GM12878 (cell line): ENCODE results near the gene BMERB1. TPM values are rescaled to one million over a fixed set of nuclear protein-coding genes. Genes with fewer than 3 reads are reported as not detected.

ENCODE experiments used
- ATAC-seq: fragments of 200-7000 bp; cut with Tn5 transposase; 3 replicates; pipeline ENCODE4 v1.9.1; 2020; ENCODE audit warnings: mild to moderate bottlenecking, moderate library complexity
- BruUV-seq: library from RNA; stranded (reverse); fragments of 400-500 nt; replicated peaks from 2 replicates; lab custom pipeline; 2021; lab: Mats Ljungman, UMichigan
- CTCF ChIA-PET: fragments of 300-600 bp; sonication (Branson Sonifier 250); formaldehyde crosslinking; extraction: SDS; loops from one replicate; lab custom pipeline; 2021; ENCODE audit warnings: inconsistent platforms; lab: Yijun Ruan, JAX
- POLR2A ChIA-PET: fragments of 350-600 bp; formaldehyde crosslinking; extraction: SDS; loops from one replicate; lab custom pipeline; 2021; ENCODE audit warnings: inconsistent platforms; lab: Charles Lee
- RAD21 ChIA-PET: fragments of 300-600 bp; sonication (Branson Sonifier 250); formaldehyde crosslinking; loops from one replicate; lab custom pipeline; 2023; ENCODE audit warnings: antibody characterized with exemption; ENCODE audit not compliant: unreplicated experiment; lab: Charles Lee
- SMC1A ChIA-PET: fragments of 300-600 bp; sonication (Branson Sonifier 250); formaldehyde crosslinking; loops from one replicate; lab custom pipeline; 2023; ENCODE audit not compliant: unreplicated experiment, uncharacterized antibody; lab: Charles Lee
- DNase-seq: peaks from one replicate; pipeline ENCODE4 v3.0.0-alpha.2; 2011; ENCODE audit warnings: low read depth, low spot score
- FAIRE-seq: peaks from 3 replicates; lab custom pipeline; 2011; peaks lifted over from hg19 to GRCh38; lab: Jason Lieb, UNC
- H2AFZ ChIP-seq: 2 replicates; pipeline ENCODE4 v1.6.0; 2011; ENCODE audit warnings: low read depth, low read length, control low read depth; ENCODE audit not compliant: control insufficient read depth
- H3K27ac ChIP-seq: 2 replicates; pipeline ENCODE4 v1.5.1; 2011; ENCODE audit warnings: control low read depth; ENCODE audit not compliant: control insufficient read depth, insufficient read depth
- H3K27me3 ChIP-seq, 2 experiments: replicated peaks in 1 of 2; 2 replicates each; pipeline versions ENCODE4 v1.6.0 to v1.6.1; 2011; ENCODE audit warnings: low read length in 1 of 2; ENCODE audit not compliant: control insufficient read depth in 2 of 2, insufficient read depth in 2 of 2
- H3K36me3 ChIP-seq, 2 experiments: 2 replicates each; pipeline ENCODE4 v1.5.1; 2011; ENCODE audit warnings: low read length in 1 of 2; ENCODE audit not compliant: control insufficient read depth in 2 of 2, insufficient read depth in 2 of 2
- H3K4me1 ChIP-seq: 2 replicates; pipeline ENCODE4 v1.6.1; 2011; ENCODE audit warnings: mild to moderate bottlenecking, low read length, moderate library complexity, mixed read lengths; ENCODE audit not compliant: control insufficient read depth, insufficient read depth
- H3K4me2 ChIP-seq: 2 replicates; pipeline ENCODE4 v1.6.0; 2011; ENCODE audit warnings: control low read depth; ENCODE audit not compliant: control insufficient read depth, insufficient read depth
- H3K4me3 ChIP-seq: fragments of 200-600 bp; sonication (generic); 2 replicates; pipeline ENCODE4 v1.5.1; 2016
- H3K79me2 ChIP-seq: 2 replicates; pipeline ENCODE4 v1.6.0; 2011; ENCODE audit warnings: low read length; ENCODE audit not compliant: control insufficient read depth, insufficient read depth
- H3K9ac ChIP-seq: 2 replicates; pipeline ENCODE4 v1.8.0; 2011; ENCODE audit warnings: low read length, control low read depth, mixed read lengths; ENCODE audit not compliant: control insufficient read depth, insufficient read depth
- H3K9me3 ChIP-seq: replicated peaks from 3 replicates; pipeline ENCODE4 v1.5.1; 2011; ENCODE audit warnings: mild to moderate bottlenecking, low read length; ENCODE audit not compliant: control insufficient read depth, insufficient read depth
- H4K20me1 ChIP-seq: 2 replicates; pipeline ENCODE4 v1.6.0; 2011; ENCODE audit not compliant: control insufficient read depth, insufficient read depth
- ATF3 ChIP-seq: IDR thresholded peaks from 2 replicates; pipeline ENCODE4 v1.6.1; 2011; ENCODE audit warnings: low read depth, mild to moderate bottlenecking, low read length, moderate library complexity, borderline replicate concordance; ENCODE audit errors: extremely low read depth
- BHLHE40 ChIP-seq, 2 experiments: fragments of 450-650 bp in 1 of 2; IDR thresholded peaks; 2 replicates each; pipeline ENCODE4 v1.6.1; 2011 to 2017; ENCODE audit warnings: low read depth in 2 of 2, borderline replicate concordance in 1 of 2, improper control_type of control experiment in 1 of 2, low read length in 1 of 2, mild to moderate bottlenecking in 1 of 2
- CTCF ChIP-seq, 3 experiments: IDR thresholded peaks in 2 of 3; conservative IDR thresholded peaks in 1 of 3; 2 replicates each; pipeline ENCODE4 v1.5.1; 2011; ENCODE audit warnings: low read depth in 3 of 3, low read length in 3 of 3, mild to moderate bottlenecking in 3 of 3, control low read depth in 2 of 3, moderate library complexity in 2 of 3, inconsistent platforms in 1 of 3, mixed read lengths in 1 of 3; ENCODE audit not compliant: control insufficient read depth in 2 of 3, insufficient read depth in 1 of 3; ENCODE audit errors: extremely low read depth in 1 of 3
- GATAD2B ChIP-seq: fragments of 450-650 bp; conservative IDR thresholded peaks from 2 replicates; pipeline ENCODE4 v1.6.1; 2017; ENCODE audit warnings: low read depth, mild to moderate bottlenecking, moderate library complexity
- HDGF ChIP-seq: fragments of 450-650 bp; IDR thresholded peaks from 2 replicates; pipeline ENCODE4 v1.6.1; 2016; ENCODE audit warnings: antibody characterized with exemption
- NFYA ChIP-seq: IDR thresholded peaks from 2 replicates; pipeline ENCODE4 v1.6.1; 2011; ENCODE audit warnings: low read depth, mild to moderate bottlenecking, low read length, improper control_type of control experiment, borderline replicate concordance
- NRF1 ChIP-seq: conservative IDR thresholded peaks from 2 replicates; pipeline ENCODE4 v1.6.1; 2011; ENCODE audit warnings: mild to moderate bottlenecking, low read depth, low read length, improper control_type of control experiment
- POLR2AphosphoS5 ChIP-seq: IDR thresholded peaks from 2 replicates; pipeline ENCODE4 v1.6.1; 2011; ENCODE audit warnings: mild to moderate bottlenecking, low read length, inconsistent platforms
- SIN3A ChIP-seq: IDR thresholded peaks from 2 replicates; pipeline ENCODE4 v1.6.1; 2012; ENCODE audit warnings: low read depth, low read length, improper control_type of control experiment
- WGBS: methylation state at CpG from one replicate; pipeline ENCODE4 v1.1.6; 2016; ENCODE audit warnings: low lambda C conversion rate; ENCODE audit not compliant: insufficient replicate concordance, insufficient coverage; ENCODE audit errors: missing lambda C conversion rate; 5-methylcytosine and 5-hydroxymethylcytosine counted together
- in situ Hi-C: fragments of 300-500 bp; cut with MboI; formaldehyde crosslinking; loops from 9 replicates; pipeline ENCODE4 v1.14.3; 2018; ENCODE audit warnings: mixed read lengths
- intact Hi-C: fragments of 100-400 bp; cut with micrococcal nuclease; formaldehyde crosslinking; loops from one replicate; pipeline ENCODE4 v1.14.2; 2022; ENCODE audit not compliant: unreplicated experiment
- polyA plus RNA-seq, 11 experiments: library from polyadenylated mRNA; depleted of rRNA in 4 of 11; unstranded in 6 of 11; stranded (reverse) in 5 of 11; fragments of >200 nt; fragmentation: Nextera tagmentation in 4 of 11; fragmentation: Illumina TruSeq in 1 of 11; extraction: Ambion mirVana in 4 of 11; extraction: Trizol in 1 of 11; gene quantifications; 1 replicate in 1 of 11; 2 replicates in 10 of 11; pipeline versions ENCODE4 v1.2.1 to v1.2.3, GENCODE V29; 2011 to 2016; ENCODE audit warnings: inconsistent platforms in 2 of 11, missing spikeins in 2 of 11, low read depth in 1 of 11
- total RNA-seq, 4 experiments: library from RNA; depleted of rRNA in 3 of 4; stranded (reverse); fragments of >200 nt in 3 of 4; fragmentation: Illumina TruSeq in 1 of 4; extraction: Trizol in 1 of 4; gene quantifications; 2 replicates each; pipeline versions ENCODE4 v1.2.1 to v1.2.3, GENCODE V29; 2013 to 2021

The BMERB1 gene
- total and polyA plus RNA-seq, 10 of the 15 experiments (the other 5 are each of a cell fraction or from before 2014, with no cell fraction given) = 0.05 to 0.68 (median 0.34) TPM

GRCh38 chr16:15620611-15621195 lies 186.3 kb downstream of the BMERB1 start:
- 58% methylated on average over 6 of the region's 6 CpGs for WGBS
- no peak overlapping the region for H3K9ac ChIP-seq
- peaks cover 18 to 50% of the 10 kb centered on the region in 2 experiments for H3K36me3 ChIP-seq
- RAD21 ChIA-PET = interaction anchor here (0.5 kb wide), 1 partner anchor 13 kb away, joined by 3 read pairs; no protein-coding TSS in a partner anchor
- TF ChIP-seq SIN3A (no peak), POLR2AphosphoS5 (no peak)
- no peaks in the 10 kb centered on the region for H3K9me3 ChIP-seq
- intact Hi-C loops = no loop called here
- H3K4me3 ChIP-seq = no peak overlapping the region
- H3K27ac ChIP-seq = no peak overlapping the region
- in situ Hi-C loops = no loop called here
- no TSS peak for BruUV-seq
- no peaks in the 10 kb centered on the region for H4K20me1 ChIP-seq
- no peaks in the 10 kb centered on the region for H3K79me2 ChIP-seq
- H3K4me2 ChIP-seq = no peak overlapping the region
- POLR2A ChIA-PET = interaction anchor here (0.8 to 1.1 kb wide), 2 partner anchors 14 to 21 kb away, joined by 3 to 4 read pairs; no protein-coding TSS in a partner anchor
- DNase-seq (no peak), ATAC-seq (no peak), FAIRE-seq (no peak)
- SMC1A ChIA-PET = interaction anchor here (0.6 to 1.5 kb wide), 3 partner anchors 16 to 25 kb away, joined by 3 to 6 read pairs (median 3); no protein-coding TSS in a partner anchor
- no peaks in the 10 kb centered on the region for H3K27me3 ChIP-seq
- H3K4me1 ChIP-seq = no peaks in the 10 kb centered on the region
- no peak overlapping the region for H2AFZ ChIP-seq
- CTCF ChIA-PET = no interaction called here

GRCh38 chr16:15621456-15621855 lies 187.1 kb downstream of the BMERB1 start:
- ChIA-PET SMC1A (interaction anchor here (0.6 to 1.5 kb wide), 4 partner anchors 15 to 24 kb away, joined by 3 to 6 read pairs (median 4); no protein-coding TSS in a partner anchor), CTCF (interaction anchor here (0.8 kb wide), 1 partner anchor 13 kb away, joined by 3 read pairs; no protein-coding TSS in a partner anchor), POLR2A (interaction anchor here (1.1 kb wide), 1 partner anchor 13 kb away, joined by 3 read pairs; no protein-coding TSS in a partner anchor), RAD21 (interaction anchor here (0.5 kb wide), 1 partner anchor 14 kb away, joined by 3 read pairs; no protein-coding TSS in a partner anchor)
- Histone ChIP-seq H3K9me3 (no peaks in the 10 kb centered on the region), H3K9ac (no peak overlapping the region), H2AFZ (no peak overlapping the region), H3K27me3 (no peaks in the 10 kb centered on the region), H3K4me2 (no peak overlapping the region), H3K27ac (no peak overlapping the region), H3K4me3 (no peak overlapping the region), H3K4me1 (no peaks in the 10 kb centered on the region), H4K20me1 (no peaks in the 10 kb centered on the region), H3K79me2 (no peaks in the 10 kb centered on the region), H3K36me3 (peaks cover 18 to 46% of the 10 kb centered on the region in 2 experiments)
- DNase-seq (no peak), ATAC-seq (no peak), FAIRE-seq (no peak)
- 99% methylated on average over 4 of the region's 4 CpGs for WGBS
- in situ Hi-C loops = no loop called here
- TF ChIP-seq HDGF (no peak), GATAD2B (no peak), BHLHE40 (IDR thresholded peaks at IDR 0.05; ENCODE audit: borderline replicate concordance in 1 of 2, low read depth in 2 of 2, low read length in 1 of 2) (no peak), ATF3 (no peak), NFYA (no peak), CTCF (IDR thresholded peaks at IDR 0.05 in 2 of 3, conservative IDR thresholded peaks at IDR 0.05 in 1 of 3; ENCODE audit: control insufficient read depth in 2 of 3, extremely low read depth in 1 of 3, insufficient read depth in 1 of 3, low read depth in 3 of 3, low read length in 3 of 3) (no peak), NRF1 (no peak)
- intact Hi-C loops = no loop called here
- no TSS peak for BruUV-seq
